ENCODE measurements around the gene LAPTM4A. TPM values are rescaled to one million over a fixed set of nuclear protein-coding genes. Genes with fewer than 3 reads are reported as not detected.
A peak's percentile ranks its signal among the peaks of the same experiment; 100 is the strongest.
"Not testable (repeated sequence)": the region's sequence is repeated elsewhere in the genome, so short reads cannot be mapped to it uniquely, and the experiment has no call there.

The LAPTM4A gene
- total RNA-seq, 1 donor from 2014 or later = 172 TPM

DNA sequence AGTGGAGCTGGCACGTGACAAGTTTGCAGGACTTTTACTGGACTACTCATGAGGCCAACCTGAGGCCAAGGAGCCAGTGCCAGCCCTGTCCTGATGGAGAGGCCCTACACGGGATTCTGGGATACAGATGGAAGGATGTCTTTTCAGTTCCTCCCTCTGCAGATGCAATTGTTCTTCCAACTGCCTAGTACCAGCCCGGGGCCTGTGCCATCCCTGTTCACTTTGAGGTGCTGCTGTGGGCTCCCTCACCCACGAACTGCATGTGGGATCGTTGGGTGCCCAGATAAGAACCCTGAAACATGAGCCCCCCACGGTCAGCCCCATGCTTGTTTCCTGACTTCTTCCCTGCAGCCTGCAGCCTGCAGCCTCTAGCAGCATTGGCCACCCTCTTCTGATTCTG lies 25.3 kb upstream of the LAPTM4A start:
- no peak for TF ChIP-seq POLR2AphosphoS5 (IDR thresholded peaks at IDR 0.05; ENCODE audit: insufficient read depth in 1 of 2, low read depth in 1 of 2)
- TF ChIP-seq POLR2A (IDR thresholded peaks at IDR 0.05) = no peak
- TF ChIP-seq CTCF (IDR thresholded peaks at IDR 0.05) = no peak
- intact Hi-C loops (cut with DNase I) = no loop called here

DNA sequence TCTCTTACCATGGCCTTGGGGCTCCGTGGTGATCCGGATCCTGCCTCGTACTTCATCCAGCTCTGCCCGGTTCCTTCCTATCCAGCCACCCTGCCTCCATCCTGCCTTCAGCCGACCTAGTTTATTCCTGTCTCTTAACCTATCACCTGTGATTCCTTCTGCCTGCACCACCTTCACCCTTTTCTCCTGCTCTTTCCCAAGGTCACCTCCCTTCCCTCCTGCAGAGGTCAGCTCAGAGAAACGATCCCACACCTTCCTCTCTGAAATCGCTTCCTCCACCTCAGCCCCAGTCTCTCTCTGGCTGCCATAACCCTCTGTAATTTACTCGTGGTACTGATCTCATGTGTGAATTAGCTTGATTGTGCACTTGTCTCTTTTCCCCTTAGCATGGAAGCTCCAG lies 23.5 kb upstream of the LAPTM4A start:
- Histone ChIP-seq H3K9me3 (no peaks in the 10 kb centered on the region), H3K27ac (peak overlapping the region; percentile 64), H3K27me3 (no peaks in the 10 kb centered on the region), H3K4me3 (no peak overlapping the region), H3K36me3 (no peaks in the 10 kb centered on the region), H3K4me1 (peaks cover 46% of the 10 kb centered on the region)
- TF ChIP-seq POLR2AphosphoS5 (IDR thresholded peaks at IDR 0.05; ENCODE audit: insufficient read depth in 1 of 2, low read depth in 1 of 2) = no peak
- no peak for TF ChIP-seq POLR2A (IDR thresholded peaks at IDR 0.05)
- no peak for TF ChIP-seq CTCF (IDR thresholded peaks at IDR 0.05)
- intact Hi-C loops (cut with DNase I) = no loop called here
- peak; percentile 58 to 78 for DNase-seq (ENCODE audit: extremely low spot score in 2 of 2)

More for the DNA sequence above, 25.3 kb upstream of the LAPTM4A start:
- Histone ChIP-seq H3K36me3 (no peaks in the 10 kb centered on the region), H3K4me3 (no peak overlapping the region), H3K4me1 (peaks cover 30% of the 10 kb centered on the region), H3K27me3 (no peaks in the 10 kb centered on the region), H3K27ac (no peak overlapping the region), H3K9me3 (no peaks in the 10 kb centered on the region)
- peak; percentile 58 to 62 for DNase-seq (ENCODE audit: extremely low spot score in 2 of 2)

DNA sequence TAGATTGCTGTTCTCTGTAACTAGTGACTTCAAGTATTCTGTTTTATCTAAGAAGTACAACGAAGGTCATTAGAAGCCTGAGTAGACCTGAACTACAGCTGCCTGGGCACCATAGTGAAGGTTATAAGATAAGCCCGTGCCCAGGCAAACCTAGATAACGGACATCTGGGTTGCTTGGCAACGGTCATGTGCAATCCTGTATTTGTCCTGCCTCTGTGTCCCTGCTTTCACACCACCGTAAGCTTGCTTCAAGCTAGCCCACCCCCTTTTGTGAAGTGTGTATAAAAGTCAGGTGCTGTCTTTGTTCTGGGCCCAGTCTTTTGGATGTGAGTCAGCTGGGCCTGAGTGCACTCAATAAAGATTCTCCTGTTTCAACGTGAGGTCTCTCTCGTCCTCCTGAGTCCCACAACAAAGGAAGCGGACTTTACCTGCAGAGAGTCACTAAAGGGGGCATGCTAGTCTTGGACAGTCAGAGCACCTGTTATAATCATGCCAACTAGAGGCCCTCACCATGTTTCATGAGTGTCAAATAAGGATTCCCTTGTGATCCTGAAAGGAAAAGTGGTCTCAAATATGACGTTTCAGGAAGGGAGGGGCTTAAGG lies 22.7 kb upstream of the LAPTM4A start:
- H3K9me3 ChIP-seq; H3K36me3 ChIP-seq; H3K4me3 ChIP-seq; H3K27me3 ChIP-seq; intact Hi-C loops (cut with DNase I): not testable (repeated sequence)
- Histone ChIP-seq H3K27ac (peak overlapping the region; percentile 64), H3K4me1 (peaks cover 52% of the 10 kb centered on the region)
- DNase-seq (ENCODE audit: extremely low spot score in 2 of 2) = peak; percentile 14 to 77

DNA sequence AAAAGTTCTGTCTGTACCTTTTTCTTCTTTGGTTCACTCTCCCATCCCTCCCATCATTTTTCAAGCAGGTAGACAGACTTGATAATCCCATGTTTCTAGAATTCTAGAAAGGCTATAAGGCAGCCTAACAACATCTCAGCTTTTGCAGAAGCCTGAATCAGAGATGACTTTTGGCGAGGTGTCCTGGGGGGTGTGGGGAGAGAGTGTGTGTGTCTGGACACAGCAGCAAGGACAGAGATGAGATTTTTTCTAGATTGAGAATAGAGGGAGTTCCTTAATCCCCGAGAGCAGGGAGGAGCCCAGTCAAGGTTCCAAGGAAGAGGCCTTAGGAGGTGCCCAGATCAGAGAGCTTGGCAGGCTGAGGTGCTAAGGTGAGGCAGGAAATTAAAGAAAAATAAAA lies 22.0 kb upstream of the LAPTM4A start:
- TF ChIP-seq POLR2A (IDR thresholded peaks at IDR 0.05) (no peak), CTCF (IDR thresholded peaks at IDR 0.05) (no peak), POLR2AphosphoS5 (IDR thresholded peaks at IDR 0.05; ENCODE audit: insufficient read depth in 1 of 2, low read depth in 1 of 2) (no peak)
- no peaks in the 10 kb centered on the region for H3K9me3 ChIP-seq
- H3K27me3 ChIP-seq = no peaks in the 10 kb centered on the region
- H3K27ac ChIP-seq = peak overlapping the region; percentile 64
- intact Hi-C loops (cut with DNase I) = no loop called here
- H3K4me1 ChIP-seq = peaks cover 57% of the 10 kb centered on the region
- H3K36me3 ChIP-seq = no peaks in the 10 kb centered on the region
- H3K4me3 ChIP-seq = no peak overlapping the region
- peak; percentile 25 to 54 for DNase-seq (ENCODE audit: extremely low spot score in 2 of 2)

DNA sequence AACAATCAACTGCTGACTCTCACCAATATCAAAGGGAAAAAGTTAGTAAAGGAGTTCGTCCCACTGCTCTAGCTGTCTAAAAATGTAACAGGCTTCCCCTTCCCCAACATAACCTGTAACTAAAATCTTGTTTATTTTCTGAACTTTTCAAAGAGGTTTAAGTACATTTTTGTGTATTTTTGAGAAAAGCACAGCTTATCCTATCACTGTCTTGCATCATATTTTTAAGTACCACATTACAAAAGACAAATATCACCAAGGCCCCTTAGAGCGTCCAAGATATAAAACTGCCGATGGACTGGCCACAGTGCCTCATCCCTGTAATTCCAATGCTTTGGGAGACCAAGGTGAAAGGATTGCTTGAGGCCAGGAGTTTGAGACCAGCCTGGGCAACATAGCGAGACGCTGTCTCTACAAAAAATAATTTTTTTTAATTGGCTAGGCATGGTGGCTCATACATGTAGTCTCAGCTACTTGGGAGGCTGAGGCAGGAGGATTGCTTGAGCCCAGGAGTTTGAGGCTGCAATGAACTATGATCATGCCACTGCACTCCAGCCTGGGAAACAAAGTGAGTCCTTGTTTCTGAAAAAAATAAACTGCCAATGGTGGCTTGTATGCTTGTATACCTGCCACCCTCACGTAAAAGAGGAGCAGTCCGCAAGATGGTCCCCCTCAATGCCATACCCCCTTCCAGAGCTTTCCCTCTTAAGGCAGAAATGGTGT lies 21.2 kb upstream of the LAPTM4A start:
- DNase-seq (ENCODE audit: extremely low spot score in 2 of 2) = peak; percentile 25 to 75
- no peaks in the 10 kb centered on the region for H3K9me3 ChIP-seq
- intact Hi-C loops (cut with DNase I) = no loop called here

More for the DNA sequence above, 21.2 kb upstream of the LAPTM4A start:
- Histone ChIP-seq H3K4me1 (peaks cover 66% of the 10 kb centered on the region), H3K4me3 (no peak overlapping the region), H3K27me3 (no peaks in the 10 kb centered on the region), H3K27ac (peak overlapping the region; percentile 64), H3K36me3 (no peaks in the 10 kb centered on the region)
- TF ChIP-seq POLR2A (IDR thresholded peaks at IDR 0.05) (no peak), CTCF (IDR thresholded peaks at IDR 0.05) (no peak), POLR2AphosphoS5 (IDR thresholded peaks at IDR 0.05; ENCODE audit: insufficient read depth in 1 of 2, low read depth in 1 of 2) (no peak)

Data from vagina (tissue), 2 donors.